Activated CD8-positive, alpha-beta memory T cell treated with anti-CD3 and anti-CD28 coated beads, Interleukin-2, amount 50 U/mL, for 1 hour (primary cell): ENCODE measurements around the gene TRIM49B.
"Not testable (repeated sequence)": the region's sequence is repeated elsewhere in the genome, so short reads cannot be mapped to it uniquely, and the experiment has no call there.

Experiments
- DNase-seq: peaks from one replicate; pipeline ENCODE4 v3.0.0-alpha.2; 2020; ENCODE audit errors: extremely low read depth

TRIM49B gene, protein sequence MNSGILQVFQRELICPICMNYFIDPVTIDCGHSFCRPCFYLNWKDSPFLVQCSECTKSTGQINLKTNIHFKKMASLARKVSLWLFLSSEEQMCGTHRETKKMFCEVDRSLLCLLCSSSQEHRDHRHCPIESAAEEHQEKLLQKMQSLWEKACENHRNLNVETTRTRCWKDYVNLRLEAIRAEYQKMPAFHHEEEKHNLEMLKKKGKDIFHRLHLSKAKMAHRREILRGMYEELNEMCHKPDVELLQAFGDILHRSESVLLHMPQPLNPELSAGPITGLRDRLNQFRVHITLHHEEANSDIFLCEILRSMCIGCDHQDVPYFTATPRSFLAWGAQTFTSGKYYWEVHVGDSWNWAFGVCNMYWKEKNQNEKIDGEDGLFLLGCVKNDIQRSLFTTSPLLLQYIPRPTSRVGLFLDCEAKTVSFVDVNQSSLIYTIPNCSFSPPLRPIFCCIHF

DNA sequence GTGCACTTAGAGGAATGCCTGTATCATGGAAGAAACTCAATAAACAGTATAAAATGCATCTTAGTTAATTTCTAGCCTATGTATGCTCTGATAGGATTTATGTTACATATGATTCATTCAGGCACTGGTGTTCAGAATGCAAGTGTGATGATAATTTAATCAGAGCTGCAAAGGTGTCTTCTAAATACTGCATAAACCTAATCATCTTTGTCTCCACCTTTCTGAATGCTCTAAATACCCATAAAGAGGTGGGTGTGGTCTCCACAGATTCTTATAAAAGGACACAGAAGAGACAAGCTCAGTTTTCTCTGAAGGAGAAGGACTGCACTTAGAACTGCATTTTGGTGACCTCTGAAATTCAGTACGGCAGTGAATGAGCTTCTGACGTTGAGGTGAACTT lies at the start of gene TRIM49B:
TSS of gene TRIM49B (plus strand) at position 301 of the 400 bp plus-strand sequence. CDS start 2,777 bp downstream, outside the sequence.
- DNase-seq, result not testable (repeated sequence)

DNA sequence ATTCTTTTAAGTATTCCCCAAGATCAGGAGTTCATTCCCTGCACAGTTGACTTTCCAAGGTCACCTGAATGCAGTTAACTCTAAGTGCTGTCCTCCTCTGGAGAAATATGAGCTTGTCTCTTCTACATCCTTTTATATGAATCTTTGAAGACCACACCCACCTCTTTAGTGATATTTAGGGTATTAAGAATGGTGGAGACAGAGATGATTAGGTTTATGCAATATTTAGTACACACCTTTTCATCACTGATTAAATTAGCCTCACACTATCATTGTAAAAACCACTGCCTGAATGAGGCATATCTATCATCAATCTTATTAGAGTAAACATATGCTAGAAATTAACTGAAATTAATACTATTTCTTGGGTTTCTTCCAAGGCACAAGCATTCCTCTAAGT lies 44.8 kb upstream of the TRIM49B start, which contains the start of gene TRIM51G:
TSS of gene TRIM51G (minus strand) at position 101 of the 400 bp plus-strand sequence. CDS start 2,190 bp downstream, outside the sequence.
- not testable (repeated sequence) for DNase-seq

DNA sequence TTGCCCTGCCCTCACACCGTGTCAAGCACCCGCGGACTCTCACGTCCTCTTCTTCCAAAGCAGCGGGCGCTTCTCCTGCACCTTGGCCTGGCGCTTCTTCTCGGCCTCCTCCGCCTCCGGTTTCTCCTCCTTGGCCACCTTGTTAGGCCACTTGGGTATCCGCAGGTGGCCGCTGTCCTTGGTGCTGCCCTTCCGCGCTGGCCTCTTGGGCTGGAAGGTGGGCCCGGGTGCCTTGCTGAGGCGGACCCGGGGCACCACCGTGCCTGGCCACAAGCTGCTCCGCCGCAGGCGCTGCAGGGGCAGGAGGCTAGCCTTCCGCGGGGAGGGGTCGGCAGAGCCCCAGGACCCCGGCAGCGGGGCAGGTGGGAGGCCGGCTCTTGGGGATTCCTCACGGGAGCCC lies 19.6 kb downstream of the TRIM49B start:
- not testable (repeated sequence) for DNase-seq

DNA sequence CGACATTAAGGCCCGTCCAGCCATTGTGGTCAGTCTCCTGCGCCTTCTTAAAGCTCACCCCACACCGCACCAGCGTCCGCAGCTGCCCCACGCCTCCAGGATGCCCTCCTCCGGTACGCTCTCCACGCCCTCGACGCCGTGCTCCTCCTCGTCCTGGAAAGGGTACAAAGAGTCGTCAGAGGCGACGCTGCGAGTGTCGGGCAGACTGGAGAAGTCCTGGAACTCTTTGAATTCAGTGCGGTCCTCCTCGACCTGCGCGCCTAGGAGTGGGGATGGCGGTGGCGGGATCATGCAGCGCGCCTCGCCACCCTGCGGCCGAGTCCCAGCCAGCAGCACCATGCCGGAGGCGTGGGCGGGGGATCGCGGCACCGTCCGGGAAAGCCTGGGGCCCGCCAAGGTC lies 21.2 kb downstream of the TRIM49B start:
- DNase-seq, result not testable (repeated sequence)

DNA sequence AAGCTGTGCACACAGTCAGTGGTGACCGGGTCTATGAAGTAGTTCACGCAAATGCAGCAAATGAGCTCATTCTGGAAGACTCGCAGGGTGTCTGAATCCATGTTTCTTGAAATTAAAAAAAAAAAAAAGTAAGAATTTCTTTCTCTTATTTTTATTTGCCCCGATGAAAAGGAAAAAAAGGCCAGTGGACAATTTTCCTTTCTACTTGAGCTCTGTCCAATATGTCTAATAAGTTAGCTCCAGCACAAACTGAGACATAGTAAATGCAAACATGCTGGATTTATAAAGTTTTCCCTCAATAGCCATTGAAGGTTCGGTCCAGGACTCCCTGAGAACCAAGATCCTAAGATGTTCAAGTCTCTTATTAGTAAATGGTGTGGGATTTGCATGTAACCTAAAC lies 30.4 kb downstream of the TRIM49B start, which contains the start of gene TRIM64C:
TSS of gene TRIM64C (minus strand) at position 101 of the 400 bp plus-strand sequence. CDS start at position 101, 0 bp downstream.
- DNase-seq, result not testable (repeated sequence)

DNA sequence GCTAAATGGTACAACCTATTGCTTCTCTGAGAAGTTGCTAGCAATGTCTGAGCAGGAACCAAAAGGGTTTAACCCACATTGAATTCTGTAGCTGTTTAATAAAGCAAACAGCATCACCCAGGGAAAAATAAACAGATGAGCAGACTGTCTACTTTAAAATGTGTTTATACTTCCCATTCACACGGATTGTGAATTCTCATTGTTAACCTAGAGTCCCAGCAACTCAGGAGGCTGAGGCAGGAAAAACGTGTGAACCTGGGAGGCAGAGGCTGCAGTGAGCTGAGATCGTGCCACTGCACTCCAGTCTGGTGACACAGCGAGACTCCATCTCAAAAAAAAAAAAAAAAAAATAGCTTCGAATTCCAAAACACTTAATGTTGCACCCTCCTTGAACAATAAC lies 41.3 kb downstream of the TRIM49B start:
- DNase-seq, result not testable (repeated sequence)
